Suprapubic skin (tissue), 4 donors: Measurements from ENCODE around the gene NPW. TPM values are rescaled to one million over a fixed set of nuclear protein-coding genes. Genes with fewer than 3 reads are reported as not detected.

Source experiments
- DNase-seq, 2 donors: peaks; one replicate each; pipeline ENCODE4 v3.0.0-alpha.2; 2019; ENCODE audit warnings: low spot score in 2 of 2
- H3K27ac ChIP-seq: fragments of 200-600 bp; sonication (generic); one replicate; pipeline ENCODE4 v1.5.1; 2019
- H3K27me3 ChIP-seq: fragments of 200-600 bp; sonication (generic); one replicate; pipeline ENCODE4 v1.5.1; 2019
- H3K36me3 ChIP-seq: fragments of 200-600 bp; sonication (generic); one replicate; pipeline ENCODE4 v1.5.1; 2019
- H3K4me1 ChIP-seq: fragments of 200-600 bp; sonication (generic); one replicate; pipeline ENCODE4 v1.5.1; 2019
- H3K4me3 ChIP-seq: fragments of 200-600 bp; sonication (generic); one replicate; pipeline ENCODE4 v1.5.1; 2019; ENCODE audit warnings: mild to moderate bottlenecking
- H3K9me3 ChIP-seq: fragments of 200-600 bp; sonication (generic); one replicate; pipeline ENCODE4 v1.5.1; 2019
- CTCF ChIP-seq, 2 donors: fragments of 200-600 bp in 1 of 2; fragments of 450-650 bp in 1 of 2; sonication (generic) in 1 of 2; IDR thresholded peaks; one replicate each; pipeline ENCODE4 v1.5.1; 2016 to 2019; ENCODE audit warnings: antibody characterized with exemption in 2 of 2, mild to moderate bottlenecking in 1 of 2, moderate library complexity in 1 of 2
- EP300 ChIP-seq: sonication (generic); formaldehyde crosslinking; IDR thresholded peaks from one replicate; pipeline ENCODE4 v1.6.1; 2017; ENCODE audit warnings: antibody characterized with exemption
- POLR2A ChIP-seq, 2 donors: fragments of 450-650 bp; IDR thresholded peaks; one replicate each; pipeline ENCODE4 v1.6.1; 2017; ENCODE audit warnings: antibody characterized with exemption in 2 of 2, mild to moderate bottlenecking in 2 of 2, moderate library complexity in 2 of 2
- POLR2AphosphoS5 ChIP-seq, 3 donors: sonication (generic); formaldehyde crosslinking; IDR thresholded peaks; one replicate each; pipeline ENCODE4 v1.6.1; 2017; ENCODE audit warnings: antibody characterized with exemption in 3 of 3
- WGBS: methylation state at CpG from one replicate; pipeline ENCODE4 v1.1.5; 2018; 5-methylcytosine and 5-hydroxymethylcytosine counted together
- total RNA-seq, 4 donors: library from RNA; depleted of rRNA; stranded (reverse); fragments of >200 nt; gene quantifications; one replicate each; pipeline ENCODE4 v1.1.0, GENCODE V29; 2016

NPW gene
- total RNA-seq, 4 donors from 2014 or later: 0.65 to 5.6 (median 3.0) TPM; not detected in 1

- H3K9me3 ChIP-seq: no peaks in the 10 kb centered on the region
- no peak overlapping the region for H3K4me3 ChIP-seq
- TF ChIP-seq POLR2AphosphoS5 (IDR thresholded peaks at IDR 0.05) (no peak), POLR2A (IDR thresholded peaks at IDR 0.05) (no peak), EP300 (no peak), CTCF (IDR thresholded peaks at IDR 0.05) (no peak)
- DNase-seq: no peak
- H3K27ac ChIP-seq: no peak overlapping the region
- H3K36me3 ChIP-seq: no peaks in the 10 kb centered on the region
- WGBS: 100% methylated on average over 2 of the region's 14 CpGs
- peaks cover 16% of the 10 kb centered on the region for H3K27me3 ChIP-seq
- H3K4me1 ChIP-seq: peaks cover 49% of the 10 kb centered on the region
Measured at GRCh38 chr16:2025251-2025650, 5.7 kb downstream of the NPW start.

DNA sequence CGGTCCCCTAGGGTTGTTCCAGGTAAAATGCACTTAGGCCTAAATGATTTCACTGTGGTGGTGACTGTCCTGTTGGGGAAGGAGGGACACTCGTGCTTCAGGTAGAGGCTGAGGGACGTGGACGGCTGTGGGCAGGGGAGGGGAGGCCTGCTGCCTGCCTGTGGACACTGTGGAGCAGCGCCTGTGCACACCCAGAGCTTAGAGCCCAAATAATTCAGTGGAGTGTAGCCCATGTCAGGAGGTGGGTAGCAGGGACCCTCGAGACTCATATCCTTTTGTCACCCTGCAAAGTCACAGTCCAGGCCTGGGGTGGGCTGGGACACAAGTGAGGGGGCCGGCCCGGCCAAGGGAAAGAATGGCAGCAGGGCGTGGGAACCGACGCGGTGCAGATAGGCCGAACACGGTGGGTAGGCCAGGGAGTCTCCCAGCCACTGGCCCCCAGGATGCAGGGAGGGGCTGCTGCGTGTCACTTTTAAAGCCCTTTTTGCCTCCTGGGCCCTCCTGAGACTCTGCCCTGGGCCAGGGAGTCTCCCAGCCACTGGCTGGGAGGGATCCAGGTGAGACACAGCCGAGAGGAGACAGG lies 6.4 kb downstream of the NPW start:
- Histone ChIP-seq H3K27ac (no peak overlapping the region), H3K4me3 (peak overlapping the region; percentile 75)

GRCh38 chr16:2026461-2027023 lies 7.0 kb downstream of the NPW start, which contains the start of gene NHERF2:
Gene NHERF2, plus strand, starts transcription at chr16:2026902. Its CDS starts 104 bp downstream, at chr16:2027006.
- WGBS: 85% methylated on average over 2 of the region's 59 CpGs
- Histone ChIP-seq H3K4me1 (peaks cover 43% of the 10 kb centered on the region), H3K9me3 (no peaks in the 10 kb centered on the region), H3K27me3 (peaks cover 3% of the 10 kb centered on the region), H3K4me3 (peak within 1 kb of the TSS; percentile 75), H3K36me3 (no peaks in the 10 kb centered on the region), H3K27ac (peak within 1 kb of the TSS; percentile 23)
- DNase-seq: no peak
- no peak for TF ChIP-seq EP300
- TF ChIP-seq CTCF (IDR thresholded peaks at IDR 0.05): no peak
- no peak for TF ChIP-seq POLR2A (IDR thresholded peaks at IDR 0.05)
- no peak for TF ChIP-seq POLR2AphosphoS5 (IDR thresholded peaks at IDR 0.05)

More for the DNA sequence above, 6.4 kb downstream of the NPW start:
- 81% methylated on average over 11 of the region's 16 CpGs for WGBS
- H3K4me1 ChIP-seq: peaks cover 43% of the 10 kb centered on the region
- no peak for DNase-seq
- H3K36me3 ChIP-seq: no peaks in the 10 kb centered on the region
- no peak for TF ChIP-seq CTCF (IDR thresholded peaks at IDR 0.05)
- TF ChIP-seq EP300: no peak
- TF ChIP-seq POLR2A (IDR thresholded peaks at IDR 0.05): no peak
- no peak for TF ChIP-seq POLR2AphosphoS5 (IDR thresholded peaks at IDR 0.05)
- no peaks in the 10 kb centered on the region for H3K9me3 ChIP-seq
- H3K27me3 ChIP-seq: peaks cover 9% of the 10 kb centered on the region

DNA sequence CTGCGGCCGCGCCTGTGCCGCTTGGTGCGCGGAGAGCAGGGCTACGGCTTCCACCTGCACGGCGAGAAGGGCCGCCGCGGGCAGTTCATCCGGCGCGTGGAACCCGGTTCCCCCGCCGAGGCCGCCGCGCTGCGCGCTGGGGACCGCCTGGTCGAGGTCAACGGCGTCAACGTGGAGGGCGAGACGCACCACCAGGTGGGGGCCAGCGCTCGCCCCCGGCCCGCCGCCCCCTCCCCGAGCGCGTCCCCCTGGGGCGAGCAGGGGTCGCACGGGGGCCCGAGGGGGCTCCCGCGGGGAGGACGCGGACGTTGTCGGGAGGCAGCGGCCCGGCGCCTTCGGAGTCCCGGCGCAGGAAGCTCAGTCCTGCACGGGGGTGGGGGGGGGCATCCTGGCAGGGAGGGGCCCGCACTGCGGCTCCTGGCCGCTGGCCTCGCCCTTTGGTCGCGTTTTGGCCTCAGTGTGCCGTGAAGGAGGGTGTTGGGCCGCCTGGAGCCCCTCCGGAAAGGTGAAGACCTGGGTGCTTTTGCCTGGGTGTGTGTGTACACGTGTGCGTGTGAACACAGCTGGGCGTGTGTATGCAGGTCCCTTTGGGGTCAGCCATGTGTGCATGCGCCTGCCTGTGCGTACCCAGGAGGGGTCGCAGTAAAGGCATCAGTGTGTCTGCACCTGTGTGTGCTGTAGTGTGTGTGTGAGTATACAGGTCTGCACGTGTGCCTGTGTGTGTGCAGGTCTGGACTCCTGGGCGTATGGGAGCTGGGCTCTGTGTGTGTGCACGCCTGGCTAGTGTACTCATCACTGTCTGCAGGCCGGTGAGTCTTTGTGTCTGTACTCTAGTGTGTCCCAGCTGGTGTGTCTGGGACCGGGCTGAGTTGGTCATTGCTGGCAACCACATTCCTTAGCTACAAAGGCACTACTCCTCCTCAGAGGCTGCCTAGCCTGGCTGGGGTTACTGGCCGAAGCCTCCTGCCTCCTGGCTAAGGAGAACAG lies 7.7 kb downstream of the NPW start:
- peak overlapping the region; percentile 23 for H3K27ac ChIP-seq
- H3K27me3 ChIP-seq: no peaks in the 10 kb centered on the region
- H3K4me3 ChIP-seq: peak overlapping the region; percentile 75
- TF ChIP-seq EP300 (no peak), POLR2AphosphoS5 (IDR thresholded peaks at IDR 0.05) (no peak), CTCF (IDR thresholded peaks at IDR 0.05) (no peak), POLR2A (IDR thresholded peaks at IDR 0.05) (no peak)
- H3K9me3 ChIP-seq: no peaks in the 10 kb centered on the region
- no peaks in the 10 kb centered on the region for H3K36me3 ChIP-seq
- 49% methylated on average over 3 of the region's 76 CpGs for WGBS
- no peak for DNase-seq
- peaks cover 43% of the 10 kb centered on the region for H3K4me1 ChIP-seq
